Parietal lobe (tissue), 1 donor: ENCODE measurements around the gene MAB21L3. TPM values are rescaled to one million over a fixed set of nuclear protein-coding genes. Genes with fewer than 3 reads are reported as not detected.

Source experiments
- total RNA-seq: library from RNA; depleted of rRNA; stranded (reverse); fragments of >200 nt; gene quantifications from one replicate; pipeline ENCODE4 v1.2.3, GENCODE V29; 2014

MAB21L3 gene
- total RNA-seq: not detected

DNA sequence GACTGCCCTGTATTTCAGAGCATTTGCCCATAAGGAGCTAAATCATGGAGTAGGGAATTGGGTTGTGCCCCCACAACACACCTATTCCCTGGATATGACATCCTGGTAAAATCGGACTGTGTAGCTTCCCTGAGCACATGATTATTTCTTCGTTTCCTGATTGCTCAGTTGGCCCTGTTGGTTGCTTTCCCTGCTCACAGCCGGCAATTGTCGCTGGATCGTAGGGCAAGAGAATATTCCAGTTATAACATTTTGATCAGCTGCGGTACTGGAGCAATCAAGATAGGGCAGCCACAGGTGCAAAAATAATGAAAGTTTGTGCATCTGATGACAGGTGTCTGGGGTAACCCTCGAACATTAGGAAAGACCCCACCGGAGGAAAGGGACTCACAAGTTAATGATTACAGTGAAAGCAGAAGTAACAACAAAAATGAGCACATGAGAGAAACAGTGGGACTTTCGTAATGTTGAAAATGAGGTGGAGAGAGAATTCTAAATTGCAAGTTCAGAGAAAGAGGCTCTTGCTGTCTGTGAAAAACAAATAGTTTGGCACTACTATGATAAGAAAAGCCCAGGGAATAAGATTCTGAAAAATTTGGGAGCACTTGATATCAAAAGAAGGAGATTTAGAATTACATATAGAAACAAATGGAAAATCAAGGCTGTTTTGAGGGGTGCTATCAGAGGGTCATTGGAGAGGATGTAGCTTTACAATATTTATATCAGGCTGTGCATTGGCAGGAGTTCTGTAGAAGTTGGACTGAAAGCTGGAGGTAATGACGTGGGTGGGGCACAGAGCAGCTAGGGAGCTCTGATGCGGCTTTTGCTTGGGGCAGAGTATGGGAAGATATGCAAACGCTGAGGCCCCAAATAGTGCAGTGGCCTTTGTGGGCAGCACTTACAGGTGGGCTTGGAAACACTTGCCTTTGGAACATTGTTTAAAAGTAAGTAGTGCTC, at the start of gene MAB21L3:
TSS of gene MAB21L3 (plus strand) at position 833 of the 957 bp plus-strand sequence. CDS start 1,217 bp downstream, outside the sequence.

Other genes with a start within 250 kb of the MAB21L3 start
- gene SLC22A15, start 134.9 kb upstream of the MAB21L3 start, total RNA-seq: 13.1 TPM